ENCODE measurements around the gene PDSS2. TPM values are rescaled to one million over a fixed set of nuclear protein-coding genes. Genes with fewer than 3 reads are reported as not detected.

The PDSS2 gene
- total and polyA plus RNA-seq, 9 of the 15 experiments (the other 6 are each of a cell fraction or from before 2014, with no cell fraction given), result 5.8 to 21.1 (median 12.0) TPM

- TF ChIP-seq ZNF639 (CRISPR knock-in tag; conservative IDR thresholded peaks at IDR 0.05 in 1 of 2, IDR thresholded peaks at IDR 0.05 in 1 of 2) (no peak), MEIS2 (IDR thresholded peaks at IDR 0.05; ENCODE audit: partially characterized antibody) (no peak), XRCC5 (IDR thresholded peaks at IDR 0.05; ENCODE audit: low read depth, low read length) (no peak), ZNF77 (CRISPR knock-in tag; IDR thresholded peaks at IDR 0.05) (no peak), KLF1 (tag; IDR thresholded peaks at IDR 0.05) (no peak), ZBTB26 (CRISPR knock-in tag; IDR thresholded peaks at IDR 0.05) (no peak), ARID2 (IDR thresholded peaks at IDR 0.05) (no peak), KLF13 (tag; IDR thresholded peaks at IDR 0.05; ENCODE audit: borderline replicate concordance, low read depth) (no peak)
Measured at GRCh38 chr6:107293350-107293749, 166.0 kb downstream of the PDSS2 start (continued).
